Lower leg skin (tissue), 3 donors: ENCODE measurements around the gene TIMM10B.

Experiments used
- POLR2A ChIP-seq, 2 donors: fragments of 450-650 bp; IDR thresholded peaks; one replicate each; pipeline ENCODE4 v1.6.1; 2016 to 2017; ENCODE audit warnings: antibody characterized with exemption in 2 of 2, mild to moderate bottlenecking in 1 of 2, moderate library complexity in 1 of 2
- TF ChIP-seq, protein P1 (sequence below), 3 donors: fragments of 450-650 bp; IDR thresholded peaks; one replicate each; pipeline ENCODE4 v1.5.1; 2016; ENCODE audit warnings: antibody characterized with exemption in 3 of 3, mild to moderate bottlenecking in 3 of 3, moderate library complexity in 2 of 3

DNA sequence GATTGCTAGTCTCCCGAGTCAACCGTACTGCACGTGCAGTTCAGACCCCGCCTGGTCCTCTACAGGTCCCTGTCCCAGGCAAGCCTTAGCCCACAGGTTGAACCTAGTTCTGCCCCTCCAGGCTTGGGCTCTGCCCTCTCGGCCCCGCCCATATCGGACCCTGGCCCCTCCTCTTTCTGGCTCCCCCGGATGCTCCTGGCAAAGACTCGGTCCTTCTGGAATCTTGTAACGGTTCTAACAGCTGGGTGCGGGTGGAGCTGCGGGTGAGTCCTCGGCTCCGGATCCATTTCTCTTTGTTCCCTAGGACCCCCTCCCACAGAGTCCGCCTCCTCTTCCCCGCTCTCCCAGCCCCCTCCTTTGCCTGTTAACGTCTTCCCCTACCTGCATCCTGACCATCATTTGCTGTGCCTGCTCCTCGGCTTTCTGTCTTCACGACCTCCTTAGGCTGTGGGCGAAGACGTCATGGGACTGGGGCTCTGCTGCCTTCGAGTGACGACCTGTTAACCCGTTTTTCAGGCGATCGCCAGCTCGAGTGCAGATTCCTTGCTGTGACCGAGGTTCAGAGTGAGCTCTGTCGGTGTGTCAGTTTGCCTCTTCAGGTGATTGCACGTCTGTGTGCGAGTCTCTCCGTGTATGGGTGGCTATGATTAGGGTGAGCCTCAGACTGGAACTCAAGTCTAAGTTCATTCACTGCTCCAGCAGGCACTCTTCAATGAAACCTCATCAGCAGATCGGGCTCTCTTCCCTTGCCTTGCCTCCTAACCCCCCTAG, 16.0 kb downstream of the TIMM10B start, which contains the start of gene DNHD1:
- TF ChIP-seq, protein P1, sequence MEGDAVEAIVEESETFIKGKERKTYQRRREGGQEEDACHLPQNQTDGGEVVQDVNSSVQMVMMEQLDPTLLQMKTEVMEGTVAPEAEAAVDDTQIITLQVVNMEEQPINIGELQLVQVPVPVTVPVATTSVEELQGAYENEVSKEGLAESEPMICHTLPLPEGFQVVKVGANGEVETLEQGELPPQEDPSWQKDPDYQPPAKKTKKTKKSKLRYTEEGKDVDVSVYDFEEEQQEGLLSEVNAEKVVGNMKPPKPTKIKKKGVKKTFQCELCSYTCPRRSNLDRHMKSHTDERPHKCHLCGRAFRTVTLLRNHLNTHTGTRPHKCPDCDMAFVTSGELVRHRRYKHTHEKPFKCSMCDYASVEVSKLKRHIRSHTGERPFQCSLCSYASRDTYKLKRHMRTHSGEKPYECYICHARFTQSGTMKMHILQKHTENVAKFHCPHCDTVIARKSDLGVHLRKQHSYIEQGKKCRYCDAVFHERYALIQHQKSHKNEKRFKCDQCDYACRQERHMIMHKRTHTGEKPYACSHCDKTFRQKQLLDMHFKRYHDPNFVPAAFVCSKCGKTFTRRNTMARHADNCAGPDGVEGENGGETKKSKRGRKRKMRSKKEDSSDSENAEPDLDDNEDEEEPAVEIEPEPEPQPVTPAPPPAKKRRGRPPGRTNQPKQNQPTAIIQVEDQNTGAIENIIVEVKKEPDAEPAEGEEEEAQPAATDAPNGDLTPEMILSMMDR (IDR thresholded peaks at IDR 0.05) = no peak
- TF ChIP-seq POLR2A (IDR thresholded peaks at IDR 0.05) = no peak
